ENCODE data around the gene UMAD1.
"Not testable (repeated sequence)": the region's sequence is repeated elsewhere in the genome, so short reads cannot be mapped to it uniquely, and the experiment has no call there.

Gene UMAD1

DNA sequence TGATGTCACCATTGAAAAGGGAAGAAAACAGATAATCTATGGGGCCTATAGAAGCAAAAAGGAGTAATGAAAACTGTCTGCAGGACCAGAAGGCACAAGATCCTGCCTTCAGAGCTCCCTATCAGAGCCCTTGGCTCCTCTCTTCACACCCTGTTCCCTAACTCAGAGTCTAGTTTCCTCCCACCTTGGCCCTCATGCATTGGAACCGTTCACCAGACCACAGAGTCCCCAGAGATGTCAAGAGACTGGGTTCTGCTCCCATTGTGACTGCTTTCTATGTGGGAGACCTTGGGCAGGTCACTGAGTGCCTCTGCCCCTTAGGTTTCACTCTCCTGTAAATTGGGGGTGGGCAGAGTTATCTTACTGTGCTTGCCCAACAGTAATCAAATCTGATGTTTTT is 158.0 kb downstream of the UMAD1 start:
- Histone ChIP-seq H3K4me3 (ENCODE audit: low read length) (no peak overlapping the region), H3K79me1 (ENCODE audit: low read length) (no peaks in the 10 kb centered on the region), H2BK15ac (replicated peaks; ENCODE audit: low read depth) (no peak overlapping the region), H2BK120ac (ENCODE audit: low read depth, low read length) (no peak overlapping the region), H3K9ac (ENCODE audit: low read length) (no peak overlapping the region), H3K18ac (ENCODE audit: low read length) (no peak overlapping the region), H3K4me2 (ENCODE audit: low read length) (no peak overlapping the region), H3K27ac (ENCODE audit: low read depth, low read length) (no peak overlapping the region), H3K36me3 (ENCODE audit: control insufficient read depth, insufficient read depth, low read length) (no peaks in the 10 kb centered on the region), H3K4me1 (ENCODE audit: control insufficient read depth, low read depth, low read length) (peaks cover 10% of the 10 kb centered on the region), H2BK5ac (ENCODE audit: low read length) (no peak overlapping the region), H3K23ac (ENCODE audit: low read length) (no peak overlapping the region), H3K4ac (ENCODE audit: low read depth, low read length) (no peak overlapping the region), H3K79me2 (ENCODE audit: control insufficient read depth, insufficient read depth, low read length) (no peaks in the 10 kb centered on the region), H2AK5ac (ENCODE audit: low read length) (no peak overlapping the region), H3K27me3 (ENCODE audit: insufficient read depth, low read length, poor library complexity) (no peaks in the 10 kb centered on the region), H3K56ac (ENCODE audit: low read length) (no peak overlapping the region), H4K5ac (ENCODE audit: low read length) (no peak overlapping the region), H4K8ac (ENCODE audit: low read depth, low read length) (no peak overlapping the region)
- WGBS (ENCODE audit: extremely low coverage, insufficient coverage, low lambda C conversion rate), result no CpG with 5 or more reads among the region's 1 CpG
- DNase-seq, result peak; percentile 25

- H2BK5ac ChIP-seq (ENCODE audit: low read length), result no peak overlapping the region
- no peak overlapping the region for H4K5ac ChIP-seq (ENCODE audit: low read length)
- H3K9ac ChIP-seq (ENCODE audit: low read length), result no peak overlapping the region
- no CpG with 5 or more reads among the region's 4 CpGs for WGBS (ENCODE audit: extremely low coverage, insufficient coverage, low lambda C conversion rate)
- H3K27me3 ChIP-seq (ENCODE audit: insufficient read depth, low read length, poor library complexity), result no peaks in the 10 kb centered on the region
- H3K4me1 ChIP-seq (ENCODE audit: control insufficient read depth, low read depth, low read length), result peaks cover 9% of the 10 kb centered on the region
- no peak overlapping the region for H3K27ac ChIP-seq (ENCODE audit: low read depth, low read length)
- no peak overlapping the region for H2AK5ac ChIP-seq (ENCODE audit: low read length)
- H4K8ac ChIP-seq (ENCODE audit: low read depth, low read length), result no peak overlapping the region
- no peak overlapping the region for H3K4me3 ChIP-seq (ENCODE audit: low read length)
- no peaks in the 10 kb centered on the region for H3K79me2 ChIP-seq (ENCODE audit: control insufficient read depth, insufficient read depth, low read length)
- H3K18ac ChIP-seq (ENCODE audit: low read length), result no peak overlapping the region
- no peak overlapping the region for H2BK120ac ChIP-seq (ENCODE audit: low read depth, low read length)
- H3K56ac ChIP-seq (ENCODE audit: low read length), result no peak overlapping the region
- no peak overlapping the region for H3K4ac ChIP-seq (ENCODE audit: low read depth, low read length)
- no peaks in the 10 kb centered on the region for H3K79me1 ChIP-seq (ENCODE audit: low read length)
- peak; percentile 29 for DNase-seq
- H3K23ac ChIP-seq (ENCODE audit: low read length), result no peak overlapping the region
- H3K36me3 ChIP-seq (ENCODE audit: control insufficient read depth, insufficient read depth, low read length), result no peaks in the 10 kb centered on the region
- no peak overlapping the region for H2BK15ac ChIP-seq (replicated peaks; ENCODE audit: low read depth)
- no peak overlapping the region for H3K4me2 ChIP-seq (ENCODE audit: low read length)
Measured at GRCh38 chr7:7799138-7799537, 158.6 kb downstream of the UMAD1 start.

GRCh38 chr7:7802531-7802930 is 162.0 kb downstream of the UMAD1 start:
- Histone ChIP-seq H3K4me1 (ENCODE audit: control insufficient read depth, low read depth, low read length) (no peaks in the 10 kb centered on the region), H3K27ac (ENCODE audit: low read depth, low read length) (no peak overlapping the region), H3K27me3 (ENCODE audit: insufficient read depth, low read length, poor library complexity) (no peaks in the 10 kb centered on the region), H3K4me3 (ENCODE audit: low read length) (no peak overlapping the region), H4K5ac (ENCODE audit: low read length) (no peak overlapping the region), H3K4ac (ENCODE audit: low read depth, low read length) (no peak overlapping the region), H3K4me2 (ENCODE audit: low read length) (no peak overlapping the region), H3K79me2 (ENCODE audit: control insufficient read depth, insufficient read depth, low read length) (no peaks in the 10 kb centered on the region), H3K79me1 (ENCODE audit: low read length) (no peaks in the 10 kb centered on the region), H3K56ac (ENCODE audit: low read length) (no peak overlapping the region), H2BK5ac (ENCODE audit: low read length) (no peak overlapping the region), H4K8ac (ENCODE audit: low read depth, low read length) (no peak overlapping the region), H3K18ac (ENCODE audit: low read length) (no peak overlapping the region), H3K36me3 (ENCODE audit: control insufficient read depth, insufficient read depth, low read length) (no peaks in the 10 kb centered on the region), H2BK120ac (ENCODE audit: low read depth, low read length) (no peak overlapping the region), H2BK15ac (replicated peaks; ENCODE audit: low read depth) (no peak overlapping the region), H2AK5ac (ENCODE audit: low read length) (no peak overlapping the region), H3K23ac (ENCODE audit: low read length) (no peak overlapping the region), H3K9ac (ENCODE audit: low read length) (no peak overlapping the region)
- WGBS (ENCODE audit: extremely low coverage, insufficient coverage, low lambda C conversion rate), result no CpG with 5 or more reads among the region's 2 CpGs
- no peak for DNase-seq

- no peak overlapping the region for H3K4me3 ChIP-seq (ENCODE audit: low read length)
- H2BK120ac ChIP-seq (ENCODE audit: low read depth, low read length), result peak overlapping the region; percentile 61
- H3K4me2 ChIP-seq (ENCODE audit: low read length), result no peak overlapping the region
- no peak for DNase-seq
- H2BK5ac ChIP-seq (ENCODE audit: low read length), result no peak overlapping the region
- no peaks in the 10 kb centered on the region for H3K36me3 ChIP-seq (ENCODE audit: control insufficient read depth, insufficient read depth, low read length)
- no peaks in the 10 kb centered on the region for H3K79me2 ChIP-seq (ENCODE audit: control insufficient read depth, insufficient read depth, low read length)
- H3K4ac ChIP-seq (ENCODE audit: low read depth, low read length), result no peak overlapping the region
- no peak overlapping the region for H4K5ac ChIP-seq (ENCODE audit: low read length)
- no peak overlapping the region for H3K27ac ChIP-seq (ENCODE audit: low read depth, low read length)
- no peak overlapping the region for H3K18ac ChIP-seq (ENCODE audit: low read length)
- H3K79me1 ChIP-seq (ENCODE audit: low read length), result no peaks in the 10 kb centered on the region
- H3K56ac ChIP-seq (ENCODE audit: low read length), result no peak overlapping the region
- no peaks in the 10 kb centered on the region for H3K27me3 ChIP-seq (ENCODE audit: insufficient read depth, low read length, poor library complexity)
- no peak overlapping the region for H3K23ac ChIP-seq (ENCODE audit: low read length)
- no CpG with 5 or more reads among the region's 3 CpGs for WGBS (ENCODE audit: extremely low coverage, insufficient coverage, low lambda C conversion rate)
- H4K8ac ChIP-seq (ENCODE audit: low read depth, low read length), result no peak overlapping the region
- H3K9ac ChIP-seq (ENCODE audit: low read length), result no peak overlapping the region
- H2AK5ac ChIP-seq (ENCODE audit: low read length), result no peak overlapping the region
- no peak overlapping the region for H2BK15ac ChIP-seq (replicated peaks; ENCODE audit: low read depth)
- no peaks in the 10 kb centered on the region for H3K4me1 ChIP-seq (ENCODE audit: control insufficient read depth, low read depth, low read length)
Measured at GRCh38 chr7:7803715-7804178, 163.2 kb downstream of the UMAD1 start.

DNA sequence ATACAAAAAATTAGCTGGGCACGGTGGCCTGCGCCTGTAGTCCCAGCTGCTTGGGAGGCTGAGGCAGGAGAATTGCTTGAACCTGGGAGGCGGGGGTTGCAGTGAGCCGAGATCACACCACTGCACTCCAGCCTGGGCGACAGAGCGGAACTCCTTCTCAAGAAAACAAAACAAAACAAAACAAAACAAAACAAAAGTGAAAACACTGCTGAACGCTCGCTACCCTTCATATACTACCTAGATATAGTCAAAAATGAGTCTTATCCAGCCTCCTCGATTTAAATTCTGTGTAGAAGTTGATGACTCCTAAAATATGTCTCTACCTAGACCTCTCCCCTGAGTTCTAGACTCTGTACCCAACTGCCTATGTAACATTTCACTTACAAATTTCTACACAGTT is 164.3 kb downstream of the UMAD1 start:
- H3K36me3 ChIP-seq (ENCODE audit: control insufficient read depth, insufficient read depth, low read length); H4K8ac ChIP-seq (ENCODE audit: low read depth, low read length); H3K4ac ChIP-seq (ENCODE audit: low read depth, low read length); H3K4me1 ChIP-seq (ENCODE audit: control insufficient read depth, low read depth, low read length); H4K5ac ChIP-seq (ENCODE audit: low read length); H3K79me1 ChIP-seq (ENCODE audit: low read length); H3K9ac ChIP-seq (ENCODE audit: low read length); H3K4me3 ChIP-seq (ENCODE audit: low read length); H3K18ac ChIP-seq (ENCODE audit: low read length); H3K23ac ChIP-seq (ENCODE audit: low read length); H3K56ac ChIP-seq (ENCODE audit: low read length); H2BK15ac ChIP-seq (replicated peaks; ENCODE audit: low read depth); H2BK5ac ChIP-seq (ENCODE audit: low read length); H3K79me2 ChIP-seq (ENCODE audit: control insufficient read depth, insufficient read depth, low read length); H2BK120ac ChIP-seq (ENCODE audit: low read depth, low read length); H3K27ac ChIP-seq (ENCODE audit: low read depth, low read length); H3K4me2 ChIP-seq (ENCODE audit: low read length); H2AK5ac ChIP-seq (ENCODE audit: low read length); DNase-seq; H3K27me3 ChIP-seq (ENCODE audit: insufficient read depth, low read length, poor library complexity): not testable (repeated sequence)
- WGBS (ENCODE audit: extremely low coverage, insufficient coverage, low lambda C conversion rate), result no CpG with 5 or more reads among the region's 9 CpGs

DNA sequence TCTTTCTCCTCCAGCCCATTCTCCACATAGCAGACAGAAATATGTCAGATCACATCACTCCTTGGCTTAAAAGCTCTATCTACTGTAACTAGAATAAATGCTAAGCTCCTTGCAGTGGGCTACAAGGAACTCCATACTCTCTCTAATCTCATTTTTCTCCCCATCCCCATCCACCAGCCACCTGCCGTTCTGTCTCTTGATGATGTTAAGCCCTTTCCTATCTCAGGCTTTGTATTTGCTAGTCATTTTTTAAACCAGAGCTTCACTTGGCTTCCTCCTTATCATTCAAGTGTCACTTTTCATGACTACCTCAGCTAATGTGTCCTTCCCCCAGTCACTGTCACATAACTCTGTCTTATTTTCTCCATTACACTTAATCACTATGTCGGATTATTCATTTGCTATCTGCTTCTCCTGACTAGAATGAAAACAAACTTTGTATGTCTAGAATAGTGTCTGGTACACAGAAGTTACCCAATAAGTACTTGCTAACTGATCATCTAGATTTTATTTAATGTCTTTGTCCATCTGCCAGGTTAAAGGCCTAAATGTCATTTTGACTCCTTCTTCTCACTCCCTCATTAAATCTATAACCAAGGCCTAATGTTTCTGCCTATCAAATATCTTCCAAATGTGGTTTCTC is 165.1 kb downstream of the UMAD1 start:
- no peak overlapping the region for H3K4ac ChIP-seq (ENCODE audit: low read depth, low read length)
- H4K5ac ChIP-seq (ENCODE audit: low read length), result no peak overlapping the region
- no peaks in the 10 kb centered on the region for H3K4me1 ChIP-seq (ENCODE audit: control insufficient read depth, low read depth, low read length)
- no peaks in the 10 kb centered on the region for H3K79me1 ChIP-seq (ENCODE audit: low read length)
- no peaks in the 10 kb centered on the region for H3K36me3 ChIP-seq (ENCODE audit: control insufficient read depth, insufficient read depth, low read length)
- H3K27ac ChIP-seq (ENCODE audit: low read depth, low read length), result no peak overlapping the region
- no peak overlapping the region for H3K23ac ChIP-seq (ENCODE audit: low read length)
- H3K9ac ChIP-seq (ENCODE audit: low read length), result no peak overlapping the region
- no peaks in the 10 kb centered on the region for H3K79me2 ChIP-seq (ENCODE audit: control insufficient read depth, insufficient read depth, low read length)
- H3K18ac ChIP-seq (ENCODE audit: low read length), result no peak overlapping the region
- H2AK5ac ChIP-seq (ENCODE audit: low read length), result no peak overlapping the region
- no peak overlapping the region for H2BK15ac ChIP-seq (replicated peaks; ENCODE audit: low read depth)
- no peak overlapping the region for H3K56ac ChIP-seq (ENCODE audit: low read length)
- no peak overlapping the region for H4K8ac ChIP-seq (ENCODE audit: low read depth, low read length)
- H2BK120ac ChIP-seq (ENCODE audit: low read depth, low read length), result no peak overlapping the region
- DNase-seq, result no peak
- H2BK5ac ChIP-seq (ENCODE audit: low read length), result no peak overlapping the region
- H3K27me3 ChIP-seq (ENCODE audit: insufficient read depth, low read length, poor library complexity), result no peaks in the 10 kb centered on the region
- WGBS (ENCODE audit: extremely low coverage, insufficient coverage, low lambda C conversion rate), result no CpG with 5 or more reads among the region's 2 CpGs
- H3K4me3 ChIP-seq (ENCODE audit: low read length), result no peak overlapping the region
- H3K4me2 ChIP-seq (ENCODE audit: low read length), result no peak overlapping the region
